H54 (cell line): ENCODE results near the gene LENG1.

Experiments used
- DNase-seq: peaks from one replicate; pipeline ENCODE4 v3.0.0; 2011; ENCODE audit warnings: low spot score, mixed read lengths; ENCODE audit not compliant: insufficient read length
- FAIRE-seq: peaks from 3 replicates; lab custom pipeline; 2011; peaks lifted over from hg19 to GRCh38; lab: Jason Lieb, UNC
- POLR2A ChIP-seq: IDR thresholded peaks from 2 replicates; pipeline ENCODE4 v1.6.1; 2011; ENCODE audit warnings: low read depth, mild to moderate bottlenecking, low read length

Gene LENG1

DNA sequence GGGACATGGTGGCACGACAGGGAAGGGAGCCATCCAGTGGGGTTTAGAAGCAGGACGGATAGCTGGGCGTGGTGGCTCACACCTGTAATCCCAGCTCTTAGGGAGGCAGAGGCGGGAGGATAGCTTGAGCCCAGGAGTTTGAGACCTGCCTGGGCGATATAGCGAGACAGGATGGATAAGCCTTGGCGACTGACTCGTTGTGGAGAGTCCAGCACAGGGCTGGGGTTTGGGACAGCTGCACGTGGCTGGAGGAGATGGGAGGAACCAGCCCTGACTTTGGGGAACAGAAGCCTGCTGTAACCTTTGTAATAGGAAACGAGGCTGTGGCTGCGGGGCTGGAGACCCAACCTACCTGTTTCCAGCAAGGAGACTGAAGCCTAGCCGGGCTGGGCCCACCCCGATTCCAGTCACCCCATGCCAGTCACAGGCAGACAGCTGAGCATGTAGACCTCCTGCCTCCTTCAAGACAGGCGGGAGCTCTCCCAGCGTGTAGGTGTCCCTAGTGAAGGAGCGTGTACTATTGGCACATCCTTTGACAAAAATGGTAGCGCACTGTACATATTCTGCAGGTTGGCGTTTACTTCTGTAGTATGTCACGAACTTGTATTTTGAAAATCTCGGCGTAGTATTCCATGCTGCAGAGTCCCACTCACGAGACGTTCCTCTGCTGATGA lies 8.0 kb downstream of the LENG1 start:
- no peak for TF ChIP-seq POLR2A
- FAIRE-seq (no peak), DNase-seq (no peak)

DNA sequence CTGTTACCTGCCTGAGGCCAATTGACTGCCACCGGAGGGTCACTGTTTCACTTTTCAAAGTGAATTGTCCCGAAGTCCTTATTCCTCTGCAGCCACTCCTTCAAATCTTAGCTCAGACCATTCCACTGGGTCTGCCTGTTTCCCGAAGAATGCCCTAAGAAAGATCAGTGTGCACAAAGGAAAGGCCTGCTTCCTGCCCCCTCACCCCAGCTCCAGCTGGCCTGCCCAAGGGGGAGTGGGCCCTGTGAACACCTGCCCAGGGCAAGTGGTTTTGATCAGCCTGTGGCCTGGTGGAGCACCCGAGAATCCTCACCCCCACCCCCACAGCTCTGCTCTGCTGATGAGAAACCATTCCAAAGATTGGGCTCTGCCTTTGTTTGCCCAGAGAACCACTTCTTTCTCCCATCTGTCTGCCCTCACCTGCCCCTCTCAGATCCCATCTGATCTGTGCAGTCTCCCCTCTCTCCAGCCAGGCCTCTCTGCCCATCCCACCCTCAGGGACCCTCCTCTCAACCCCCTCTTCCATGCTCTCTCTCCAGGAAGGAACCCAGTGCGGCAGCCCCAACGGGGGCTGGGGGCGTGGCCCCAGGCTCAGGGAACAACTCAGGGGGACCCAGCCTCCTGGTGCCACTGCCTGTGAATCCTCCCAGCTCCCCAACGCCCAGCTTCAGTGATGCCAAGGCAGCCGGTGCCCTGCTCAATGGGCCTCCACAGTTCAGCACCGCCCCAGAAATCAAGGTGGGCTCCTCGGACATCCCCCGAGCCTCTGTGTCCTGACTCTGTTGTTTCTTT lies 10.3 kb downstream of the LENG1 start:
- no peak for TF ChIP-seq POLR2A
- no peak for FAIRE-seq
- no peak for DNase-seq

DNA sequence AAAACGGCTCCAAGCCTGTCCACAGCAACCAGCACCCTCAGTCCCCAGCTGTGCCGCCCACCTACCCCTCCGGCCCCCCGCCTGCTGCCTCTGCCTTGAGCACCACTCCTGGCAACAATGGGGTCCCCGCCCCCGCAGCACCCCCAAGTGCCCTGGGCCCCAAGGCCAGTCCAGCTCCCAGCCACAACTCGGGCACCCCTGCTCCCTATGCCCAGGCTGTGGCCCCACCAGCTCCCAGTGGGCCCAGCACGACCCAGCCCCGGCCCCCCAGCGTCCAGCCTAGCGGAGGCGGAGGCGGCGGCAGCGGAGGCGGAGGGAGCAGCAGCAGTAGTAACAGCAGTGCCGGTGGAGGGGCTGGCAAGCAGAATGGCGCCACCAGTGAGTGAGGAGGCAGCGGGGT lies 11.4 kb downstream of the LENG1 start:
- DNase-seq = no peak
- TF ChIP-seq POLR2A = no peak
- no peak for FAIRE-seq

DNA sequence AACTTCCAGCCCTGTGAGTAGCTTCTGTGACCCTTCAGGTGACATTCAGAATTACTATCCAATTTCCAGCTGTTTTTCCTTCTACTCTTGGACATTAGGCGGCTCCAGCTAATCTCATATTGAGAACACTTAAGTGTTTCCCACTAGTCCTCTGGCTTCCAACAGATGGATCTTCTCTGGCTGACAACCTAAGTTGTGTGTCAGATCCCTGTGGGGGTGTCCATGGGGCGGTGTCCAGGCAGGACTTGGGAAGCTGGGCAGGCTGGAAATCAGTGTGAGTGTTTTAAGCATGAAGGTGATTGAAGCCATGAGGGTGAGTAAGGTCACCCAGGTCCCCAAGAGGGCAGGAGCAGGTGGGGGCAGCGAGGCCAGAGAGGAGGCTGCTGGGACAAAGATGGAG lies 11.8 kb downstream of the LENG1 start:
- DNase-seq (no peak), FAIRE-seq (no peak)
- TF ChIP-seq POLR2A = no peak

DNA sequence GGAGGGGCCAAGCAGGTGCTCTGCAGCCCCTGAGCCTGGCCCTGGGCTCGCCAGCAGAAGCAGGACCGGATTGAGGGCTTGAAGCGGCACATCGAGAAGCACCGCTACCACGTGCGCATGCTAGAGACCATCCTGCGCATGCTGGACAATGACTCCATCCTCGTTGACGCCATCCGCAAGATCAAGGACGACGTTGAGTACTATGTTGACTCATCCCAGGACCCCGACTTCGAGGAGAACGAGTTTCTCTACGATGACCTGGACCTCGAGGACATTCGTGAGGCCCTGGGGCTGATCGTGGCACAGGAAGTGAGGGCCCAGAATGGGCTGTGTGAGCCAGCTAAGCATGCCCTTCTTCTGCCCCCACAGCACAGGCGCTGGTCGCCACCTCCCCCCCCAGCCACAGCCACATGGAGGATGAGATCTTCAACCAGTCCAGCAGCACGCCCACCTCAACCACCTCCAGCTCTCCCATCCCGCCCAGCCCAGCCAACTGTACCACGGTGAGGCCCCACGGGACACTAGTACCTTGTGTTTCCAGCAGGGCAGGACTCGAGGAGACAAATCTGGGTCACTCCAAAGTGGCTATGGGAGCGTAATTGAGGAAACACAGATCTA lies 13.9 kb downstream of the LENG1 start:
- no peak for FAIRE-seq
- no peak for TF ChIP-seq POLR2A
- no peak for DNase-seq

DNA sequence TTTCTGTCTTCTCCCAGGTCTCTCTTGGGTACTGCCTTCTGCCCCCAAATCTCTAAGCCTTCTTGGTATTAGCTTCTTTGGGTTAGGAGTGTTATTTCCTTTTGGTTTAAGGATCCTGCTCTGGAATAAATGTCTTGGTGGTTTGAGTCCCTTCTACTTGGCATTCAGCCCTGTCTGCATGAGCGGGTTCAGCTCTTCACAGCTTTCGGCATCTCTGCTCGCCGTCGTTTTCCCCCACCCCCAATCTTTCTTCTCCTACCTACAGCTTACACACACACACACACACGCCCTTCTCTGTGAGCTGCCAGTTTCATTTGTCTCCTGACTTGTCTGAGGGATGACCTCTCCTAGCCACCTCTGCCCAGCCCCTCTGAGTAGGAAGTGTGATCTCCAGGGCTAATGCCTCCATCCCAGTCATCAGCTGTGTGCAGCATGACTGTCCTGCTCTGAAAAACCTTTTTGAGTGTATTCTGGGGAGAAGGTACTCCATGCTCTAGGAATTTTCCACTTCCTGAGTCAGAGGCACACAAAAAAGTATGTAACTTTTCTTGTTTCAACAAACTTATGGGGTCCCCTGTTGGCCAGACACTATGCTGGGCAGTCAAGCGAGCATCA lies 17.2 kb downstream of the LENG1 start:
- TF ChIP-seq POLR2A = no peak
- no peak for FAIRE-seq
- no peak for DNase-seq

DNA sequence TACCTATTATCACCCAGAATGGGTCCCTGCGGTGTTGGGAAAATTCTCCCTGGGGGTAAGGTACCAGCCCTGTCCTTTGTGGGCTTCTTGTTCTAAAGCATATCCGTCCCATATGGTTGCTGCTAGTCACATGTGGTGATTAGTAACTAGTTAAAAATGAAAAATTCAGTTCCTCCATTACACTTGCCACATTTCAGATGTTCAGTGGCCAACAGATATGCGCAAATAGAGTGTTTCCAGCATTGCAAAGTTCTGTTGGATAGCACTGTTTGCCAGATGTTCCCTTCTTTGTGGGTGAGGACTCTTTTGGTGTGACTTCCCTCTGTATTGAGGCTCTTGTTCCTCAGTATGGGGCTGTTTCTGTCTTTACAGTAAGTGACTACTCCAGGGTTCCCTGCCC lies 18.2 kb downstream of the LENG1 start:
- FAIRE-seq (no peak), DNase-seq (no peak)
- no peak for TF ChIP-seq POLR2A

DNA sequence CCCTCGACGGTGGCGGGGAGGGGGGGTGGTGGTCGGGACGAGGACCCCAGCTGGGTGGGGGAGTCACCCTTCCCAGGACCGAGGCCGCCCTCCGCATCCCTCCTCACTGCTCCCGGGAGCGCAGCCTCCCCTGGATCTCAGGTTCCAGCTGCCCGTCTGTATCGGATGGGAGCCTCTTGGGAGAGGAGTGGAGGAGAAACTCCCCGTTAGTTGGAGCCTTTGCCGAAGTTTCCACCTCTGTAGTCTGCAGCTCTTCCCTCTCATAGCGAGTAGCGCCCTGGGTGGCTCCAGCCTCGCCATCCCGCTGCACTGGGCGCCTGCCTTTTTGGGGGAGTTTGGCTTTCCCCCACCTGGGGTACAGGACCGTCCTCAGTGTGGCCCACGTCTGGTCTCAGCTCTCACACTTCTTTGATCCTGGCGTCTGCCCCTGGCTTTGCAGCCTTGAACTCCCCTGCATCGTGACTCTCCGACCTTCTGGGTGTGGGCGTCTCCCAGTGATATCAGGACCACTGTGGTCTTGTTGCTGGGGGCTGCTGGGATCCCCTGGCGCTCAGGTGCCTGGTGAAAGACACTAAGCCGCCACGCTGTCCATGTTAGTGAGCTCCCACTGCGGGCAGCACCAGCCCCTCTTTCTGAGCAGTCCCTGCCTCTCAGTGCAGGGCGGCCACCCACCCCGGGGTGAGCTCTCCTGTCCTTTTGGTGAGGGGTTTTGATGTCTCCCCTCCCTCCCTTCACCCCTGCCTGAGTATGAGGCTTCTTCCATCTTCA lies 20.8 kb downstream of the LENG1 start:
- DNase-seq = no peak
- no peak for FAIRE-seq
- TF ChIP-seq POLR2A = no peak

DNA sequence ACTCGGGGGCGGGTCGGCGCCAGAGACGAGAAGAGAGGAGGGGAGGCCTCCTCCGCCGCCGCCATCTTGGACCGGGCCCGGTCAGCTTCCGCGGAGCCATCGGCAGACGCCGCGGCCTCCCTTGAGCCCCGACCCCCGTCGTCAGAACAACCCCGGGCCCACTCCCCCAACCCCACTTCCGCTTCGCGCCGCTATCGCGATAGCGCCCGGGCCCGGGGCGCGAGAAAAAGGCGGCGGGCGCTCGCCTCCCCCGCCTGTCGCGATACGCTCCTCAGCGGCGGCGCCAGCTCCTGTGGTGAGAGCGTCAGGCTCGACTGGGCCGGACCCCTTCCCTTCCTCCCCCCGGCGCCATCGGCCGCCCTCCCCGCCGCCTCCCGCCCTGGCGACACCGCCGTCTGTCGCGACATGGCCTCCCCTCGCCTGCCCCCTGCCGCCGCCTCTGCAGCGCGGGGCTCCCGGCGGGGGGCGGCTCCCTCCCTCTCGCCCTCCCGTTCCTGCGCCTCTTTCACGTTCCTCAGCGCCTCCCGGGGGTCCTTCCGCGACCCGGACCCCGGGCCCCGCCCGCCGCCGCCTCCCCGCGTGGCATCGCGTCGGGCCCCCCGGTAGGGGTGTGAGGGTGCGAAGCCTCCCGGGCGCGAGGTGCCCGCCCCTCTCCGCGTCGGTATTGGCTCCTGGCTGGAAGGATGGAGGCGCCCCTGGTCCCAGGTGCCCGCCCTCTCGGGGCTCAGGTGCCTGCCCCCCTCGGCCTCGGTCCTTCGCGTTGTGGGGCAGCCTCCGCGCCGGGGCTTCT lies 21.6 kb downstream of the LENG1 start, which contains the start of gene CNOT3:
TSS of gene CNOT3 (plus strand) at position 64 of the 790 bp plus-strand sequence. CDS start 5,217 bp downstream, outside the sequence.
- peak; percentile 84 for TF ChIP-seq POLR2A
- no peak for FAIRE-seq
- DNase-seq = peak; percentile 67

DNA sequence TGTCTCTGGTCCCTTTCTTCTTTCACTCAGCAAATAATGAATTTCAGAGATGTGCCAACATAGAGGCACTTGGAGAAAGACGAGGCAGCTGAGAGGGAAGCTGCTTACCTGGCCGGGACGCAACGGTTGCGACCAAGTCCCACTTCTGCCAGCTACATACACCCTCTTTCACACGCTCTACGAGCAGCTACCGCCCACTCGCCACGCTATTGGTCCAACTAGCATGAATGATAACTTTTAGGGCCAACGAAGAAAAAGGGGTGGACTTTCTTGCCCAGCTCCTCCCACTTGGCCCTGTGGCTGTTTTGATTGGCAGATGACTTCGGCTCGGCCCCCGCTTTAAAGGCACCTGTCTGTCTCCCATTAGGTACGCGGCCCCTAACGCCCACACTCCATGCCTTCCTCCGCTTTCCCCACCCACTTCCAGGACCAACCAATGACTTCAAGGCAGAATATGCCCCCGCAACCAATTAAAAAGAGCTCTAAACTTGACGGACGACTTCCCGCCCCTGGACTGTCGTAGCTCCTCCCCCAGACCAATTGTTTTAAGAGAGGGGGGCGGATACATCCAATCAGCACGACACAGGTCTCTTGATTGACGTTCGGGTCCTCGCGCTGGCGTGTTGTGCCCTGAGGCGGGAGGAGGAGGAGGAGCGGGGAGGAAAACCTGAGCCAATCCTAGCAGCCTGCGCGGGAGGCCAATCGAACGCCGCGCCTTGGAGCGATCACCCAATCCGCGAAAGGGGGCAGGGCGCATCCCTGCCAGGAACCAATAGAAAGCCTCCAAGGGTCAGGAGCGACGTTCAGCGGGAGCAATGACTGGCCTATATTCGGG lies 22.4 kb downstream of the LENG1 start:
- TF ChIP-seq POLR2A = peak; percentile 90
- FAIRE-seq = peak; percentile 67
- DNase-seq = peak; percentile 100

DNA sequence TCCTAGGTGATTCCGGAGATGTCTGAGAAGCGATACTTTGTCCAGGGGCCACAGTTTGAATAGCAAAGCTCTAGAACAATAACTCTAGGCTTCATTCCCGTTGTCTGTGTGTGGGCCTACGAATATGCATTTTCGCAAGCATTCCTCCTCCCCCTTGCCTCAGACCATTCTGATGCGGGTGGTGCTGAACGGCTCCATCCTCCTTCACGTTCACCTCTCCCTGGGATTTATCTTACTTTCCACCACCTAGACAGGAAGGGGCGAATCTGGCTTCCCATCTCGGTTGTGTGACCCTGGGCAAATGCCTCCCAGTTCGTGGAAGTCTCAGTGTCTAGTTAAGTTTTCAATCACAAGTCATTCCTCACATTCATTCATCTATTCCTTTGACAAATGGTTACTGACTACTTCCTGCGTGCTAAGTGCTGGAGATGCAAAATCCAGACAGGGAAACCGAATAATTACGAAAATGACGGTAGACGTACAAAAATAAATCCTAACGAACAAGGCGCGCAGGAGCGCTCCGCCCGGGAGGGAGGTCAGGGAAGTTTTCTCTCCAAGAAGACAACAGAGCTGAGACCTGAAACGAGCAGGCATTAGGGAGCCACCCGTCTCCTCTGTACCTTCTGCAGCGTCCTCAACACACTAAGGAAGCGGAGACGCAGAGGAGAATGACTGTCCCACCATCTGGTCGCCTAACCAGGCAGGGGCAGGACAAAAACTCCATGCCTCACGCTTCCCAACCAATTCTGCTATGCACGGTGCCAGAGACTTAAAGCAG lies 23.2 kb downstream of the LENG1 start:
- peak; percentile 63 for DNase-seq
- 0 out of 2 replicates have a peak, but pooled peaks have one; percentile 8 for TF ChIP-seq POLR2A
- FAIRE-seq = no peak
